OCI-LY3 (cell line): ENCODE results near the gene DESI1.

ENCODE experiments used
- CTCF ChIP-seq: fragments of 200-600, 300-600 bp; sonication (generic); IDR thresholded peaks from 2 replicates; pipeline ENCODE4 v1.5.1; 2014; ENCODE audit warnings: antibody characterized with exemption, low read length, low read depth
- EZH2phosphoT487 ChIP-seq: fragments of 200-600 bp; shearing (Covaris generic); IDR thresholded peaks from 2 replicates; pipeline ENCODE4 v1.6.1; 2018; ENCODE audit warnings: antibody characterized with exemption, mixed run types, low read depth

DNA sequence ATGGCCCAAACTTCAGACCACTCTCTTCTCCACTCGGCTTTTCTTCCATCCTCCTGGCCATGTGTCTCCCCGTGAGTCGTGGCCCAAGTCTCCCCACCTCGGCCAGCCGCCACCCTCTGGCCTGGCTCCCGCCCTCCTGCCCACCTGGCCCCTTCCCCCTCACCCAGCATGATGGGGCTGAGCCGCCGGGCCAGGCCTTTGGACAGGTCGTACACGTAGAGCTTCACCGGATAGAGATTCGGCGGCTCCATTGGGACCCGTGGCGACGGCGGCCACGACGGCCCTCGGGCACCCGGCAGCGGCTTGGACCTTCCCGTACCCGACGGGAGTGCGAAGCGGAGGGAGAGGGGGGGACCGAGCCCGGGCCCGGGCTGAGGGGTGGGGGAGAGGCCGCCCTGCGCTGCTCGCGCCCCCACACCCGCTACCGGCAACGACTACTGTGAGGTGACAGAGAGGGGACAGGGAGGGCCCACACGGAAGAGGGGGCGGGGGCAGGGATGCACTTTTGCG, at the start of gene DESI1:
- TF ChIP-seq CTCF, result no peak
- no peak for TF ChIP-seq EZH2phosphoT487
